ENCODE data around the gene CR1.

DNA sequence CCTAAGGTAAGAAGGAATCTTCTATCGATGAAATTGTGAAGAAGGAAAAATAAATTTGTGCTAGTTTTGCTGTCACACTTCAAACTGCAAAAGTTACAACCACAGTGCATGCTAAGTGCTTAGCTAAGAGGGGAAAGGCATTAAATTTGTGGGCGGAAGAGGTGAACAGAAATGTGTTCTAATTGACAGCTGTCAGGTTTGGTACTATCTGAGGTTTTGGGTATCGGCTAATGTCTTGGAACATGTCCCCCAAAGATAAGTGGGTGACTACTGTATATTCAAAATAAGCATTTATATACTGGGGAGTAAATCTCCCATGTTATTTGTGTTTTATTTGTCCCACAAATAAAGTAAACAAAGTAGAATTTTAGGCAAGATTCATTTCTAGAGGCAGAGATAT, 8.0 kb downstream of the CR1 start:
- TF ChIP-seq, protein P1, sequence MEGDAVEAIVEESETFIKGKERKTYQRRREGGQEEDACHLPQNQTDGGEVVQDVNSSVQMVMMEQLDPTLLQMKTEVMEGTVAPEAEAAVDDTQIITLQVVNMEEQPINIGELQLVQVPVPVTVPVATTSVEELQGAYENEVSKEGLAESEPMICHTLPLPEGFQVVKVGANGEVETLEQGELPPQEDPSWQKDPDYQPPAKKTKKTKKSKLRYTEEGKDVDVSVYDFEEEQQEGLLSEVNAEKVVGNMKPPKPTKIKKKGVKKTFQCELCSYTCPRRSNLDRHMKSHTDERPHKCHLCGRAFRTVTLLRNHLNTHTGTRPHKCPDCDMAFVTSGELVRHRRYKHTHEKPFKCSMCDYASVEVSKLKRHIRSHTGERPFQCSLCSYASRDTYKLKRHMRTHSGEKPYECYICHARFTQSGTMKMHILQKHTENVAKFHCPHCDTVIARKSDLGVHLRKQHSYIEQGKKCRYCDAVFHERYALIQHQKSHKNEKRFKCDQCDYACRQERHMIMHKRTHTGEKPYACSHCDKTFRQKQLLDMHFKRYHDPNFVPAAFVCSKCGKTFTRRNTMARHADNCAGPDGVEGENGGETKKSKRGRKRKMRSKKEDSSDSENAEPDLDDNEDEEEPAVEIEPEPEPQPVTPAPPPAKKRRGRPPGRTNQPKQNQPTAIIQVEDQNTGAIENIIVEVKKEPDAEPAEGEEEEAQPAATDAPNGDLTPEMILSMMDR (IDR thresholded peaks at IDR 0.05) = no peak
- TF ChIP-seq POLR2A (IDR thresholded peaks at IDR 0.05) = no peak

Data from testis (tissue), 2 donors.